Stimulated activated CD8-positive, alpha-beta memory T cell treated with anti-CD3 and anti-CD28 coated beads, Interleukin-2, amount 100 ng/mL, for 1 hour (primary cell): ENCODE data around the gene C16orf95.
"Not testable (repeated sequence)": the region's sequence is repeated elsewhere in the genome, so short reads cannot be mapped to it uniquely, and the experiment has no call there.

Source experiments
- DNase-seq, 2 donors: peaks; one replicate each; pipeline ENCODE4 v3.0.0-alpha.2; 2020; ENCODE audit warnings: low read depth in 2 of 2

The C16orf95 gene

GRCh38 chr16:87316923-87317749, at the start of gene C16orf95:
Gene C16orf95 (minus strand): TSS chr16:87317392. CDS start chr16:87317242, 150 bp downstream.
- DNase-seq, result peak; percentile 95 to 96

- no peak for DNase-seq
Observed at GRCh38 chr16:87366930-87367329, 49.7 kb upstream of the C16orf95 start.

DNA sequence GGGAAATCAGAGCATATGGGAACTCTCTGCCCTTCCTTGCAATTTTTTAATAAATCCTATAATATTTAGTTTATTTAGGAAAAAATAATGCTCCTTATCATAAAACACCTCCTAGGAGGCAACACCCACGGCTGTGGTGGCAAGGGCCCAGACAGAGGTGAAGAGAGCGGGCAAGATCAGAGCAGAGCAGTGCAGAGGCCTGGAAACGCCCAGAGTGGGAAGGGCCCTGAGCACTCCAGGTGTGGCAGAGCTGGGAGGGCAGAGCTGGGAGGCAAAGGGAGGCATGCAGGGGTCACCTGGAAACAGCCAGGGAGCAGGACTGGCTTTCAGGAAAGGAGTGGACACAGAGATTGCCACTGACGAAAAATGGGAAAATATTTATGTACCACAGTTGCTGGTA, 49.1 kb upstream of the C16orf95 start:
- no peak for DNase-seq

DNA sequence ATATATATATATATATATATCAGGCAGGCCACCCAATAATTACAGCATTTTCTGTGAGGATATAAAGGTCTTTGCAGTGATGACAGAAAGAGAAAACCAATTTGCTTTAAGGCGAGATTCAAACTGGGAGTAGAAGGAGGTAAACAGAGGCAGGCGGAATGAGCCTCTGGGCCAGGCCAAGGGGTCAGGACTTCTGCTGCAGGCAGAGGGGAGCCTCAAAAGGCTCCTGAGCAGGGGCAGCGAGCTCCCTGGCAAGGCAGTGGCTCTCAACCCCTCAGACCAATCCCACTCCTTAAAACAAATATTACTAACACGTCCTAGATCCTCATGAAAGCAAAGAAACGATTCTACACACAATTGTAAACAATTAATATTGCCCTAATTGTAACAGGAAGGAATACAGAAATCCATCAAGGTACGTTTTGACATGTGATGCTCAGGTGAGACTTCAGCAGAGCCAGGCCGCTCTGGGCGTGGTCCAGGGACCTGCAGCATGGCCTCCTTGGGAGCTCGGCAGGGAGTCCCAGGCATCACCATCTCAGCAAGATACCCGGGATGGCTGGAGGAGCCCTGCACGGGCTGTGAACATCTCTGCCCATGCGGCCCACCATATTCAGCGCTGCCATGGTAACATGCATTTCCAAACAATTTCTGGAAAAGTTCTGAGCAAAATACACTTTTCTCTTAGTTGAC, 48.0 kb upstream of the C16orf95 start:
- DNase-seq, result no peak

GRCh38 chr16:87363771-87364455, 46.7 kb upstream of the C16orf95 start:
- DNase-seq, result no peak

- DNase-seq, result not testable (repeated sequence)
Observed at GRCh38 chr16:87362828-87363559, 45.8 kb upstream of the C16orf95 start.

GRCh38 chr16:87361916-87362619, 44.9 kb upstream of the C16orf95 start:
- no peak for DNase-seq

- no peak for DNase-seq
Observed at GRCh38 chr16:87360862-87361610, 43.8 kb upstream of the C16orf95 start.

- DNase-seq, result no peak
Observed at GRCh38 chr16:87359121-87359520, 41.9 kb upstream of the C16orf95 start.

- no peak for DNase-seq
Observed at GRCh38 chr16:87358696-87359095, 41.5 kb upstream of the C16orf95 start.

DNA sequence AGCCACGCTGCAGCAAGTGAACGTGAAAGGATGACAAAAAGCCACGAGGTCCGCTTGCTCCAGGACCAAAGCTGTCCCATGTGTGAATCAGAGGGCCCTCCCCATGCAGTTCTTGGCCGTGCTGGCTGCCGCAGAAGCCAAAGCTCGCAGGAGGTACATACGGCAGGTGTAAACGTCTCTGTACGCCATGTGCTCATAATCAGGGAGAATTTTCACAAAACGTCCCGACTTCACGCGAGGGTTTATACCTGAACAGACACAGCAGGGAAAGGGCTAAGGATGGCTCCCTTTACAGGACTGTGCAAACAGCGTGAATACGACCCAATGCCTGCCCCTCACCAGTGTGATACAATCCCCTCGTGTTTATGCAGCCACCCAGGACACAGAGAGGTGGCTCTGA, 41.1 kb upstream of the C16orf95 start:
- no peak for DNase-seq

DNA sequence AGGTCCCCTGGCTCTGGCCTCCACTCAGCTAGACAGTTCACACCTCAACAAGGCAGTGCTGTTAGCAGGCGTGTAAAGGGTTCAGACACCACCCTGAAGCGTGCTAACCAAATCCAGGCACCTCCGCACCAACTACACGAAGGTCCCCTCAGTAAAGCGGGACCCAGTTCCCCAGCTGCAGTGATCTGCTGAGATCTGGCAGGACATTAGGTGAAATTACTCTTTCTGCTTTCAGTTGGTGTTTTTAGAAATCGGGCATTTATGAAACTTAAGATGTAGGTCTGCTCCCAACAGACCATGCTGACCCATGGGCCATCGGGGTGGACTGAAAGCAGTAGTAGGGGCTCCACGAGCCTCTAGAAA, 39.3 kb upstream of the C16orf95 start:
- DNase-seq, result no peak

GRCh38 chr16:87353613-87354012, 36.4 kb upstream of the C16orf95 start:
- no peak for DNase-seq

DNA sequence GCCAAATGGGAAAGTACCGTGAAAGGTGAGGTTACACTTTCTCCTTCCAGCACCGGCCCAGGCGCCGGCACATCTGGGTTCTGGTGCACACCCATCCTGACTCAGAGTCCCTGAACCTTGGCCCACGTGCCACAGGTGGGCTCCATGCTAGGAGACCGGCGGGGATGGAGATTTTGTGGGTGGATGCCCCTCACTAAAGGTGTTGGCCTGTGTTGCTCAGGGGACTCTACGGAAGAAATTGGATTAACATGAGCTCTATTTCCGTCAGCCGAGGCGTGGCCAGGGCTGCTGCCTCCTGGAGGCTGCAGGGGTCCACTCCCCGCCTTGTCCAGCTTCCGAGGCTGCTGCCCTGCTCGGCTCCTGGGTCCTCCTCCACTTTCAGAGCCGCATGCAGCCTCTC, 35.6 kb upstream of the C16orf95 start:
- DNase-seq, result no peak

DNA sequence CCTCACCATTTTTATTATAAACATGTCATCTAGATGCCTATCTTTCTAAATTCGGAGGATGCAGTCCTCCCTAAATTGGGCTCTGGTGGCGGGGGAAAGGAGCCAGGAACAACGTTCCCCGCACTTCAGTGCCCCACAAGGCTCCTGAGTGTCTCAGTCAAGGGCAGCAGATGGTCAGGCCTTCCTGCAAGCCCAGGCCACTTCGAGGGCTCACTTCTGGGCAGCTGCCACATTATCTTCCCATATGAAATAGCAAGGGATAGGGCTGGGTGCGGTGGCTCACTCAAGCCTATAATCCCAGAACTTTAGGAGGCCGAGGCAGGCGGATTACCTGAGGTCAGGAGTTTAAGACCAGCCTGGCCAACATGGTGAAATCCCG, 34.1 kb upstream of the C16orf95 start:
- DNase-seq, result no peak

- no peak for DNase-seq
Observed at GRCh38 chr16:87350681-87351319, 33.6 kb upstream of the C16orf95 start.

DNA sequence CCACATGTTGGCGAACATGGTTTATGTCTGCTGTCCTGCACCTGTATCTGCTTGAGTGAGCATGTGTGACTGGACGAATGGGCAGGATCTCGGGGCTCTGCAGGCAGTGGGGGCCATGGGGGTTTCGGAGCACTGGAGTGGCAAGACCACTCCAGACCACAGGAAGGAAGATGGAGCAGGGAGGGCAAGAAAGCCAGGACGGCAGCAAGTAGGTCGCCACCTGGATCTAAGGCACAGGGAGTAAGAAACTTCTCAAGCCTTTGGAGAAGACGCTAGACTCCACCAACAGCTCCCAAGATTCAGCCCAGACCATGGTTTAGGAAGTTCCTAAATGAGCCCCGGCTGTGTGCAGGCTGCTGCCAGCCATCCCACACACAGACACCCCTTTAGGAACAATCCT, 32.8 kb upstream of the C16orf95 start:
- no peak for DNase-seq

GRCh38 chr16:87348616-87349157, 31.5 kb upstream of the C16orf95 start:
- no peak for DNase-seq

- no peak for DNase-seq
Observed at GRCh38 chr16:87347932-87348615, 30.9 kb upstream of the C16orf95 start.
